IPS DF 19.7 (cell line): Measurements from ENCODE around the gene AADAC.
"Not testable (repeated sequence)": the region's sequence is repeated elsewhere in the genome, so short reads cannot be mapped to it uniquely, and the experiment has no call there.

Experiments used
- DNase-seq: peaks from one replicate; pipeline ENCODE4 v3.0.0-alpha.2; 2013; ENCODE audit warnings: low read depth, low spot score

Gene AADAC

DNA sequence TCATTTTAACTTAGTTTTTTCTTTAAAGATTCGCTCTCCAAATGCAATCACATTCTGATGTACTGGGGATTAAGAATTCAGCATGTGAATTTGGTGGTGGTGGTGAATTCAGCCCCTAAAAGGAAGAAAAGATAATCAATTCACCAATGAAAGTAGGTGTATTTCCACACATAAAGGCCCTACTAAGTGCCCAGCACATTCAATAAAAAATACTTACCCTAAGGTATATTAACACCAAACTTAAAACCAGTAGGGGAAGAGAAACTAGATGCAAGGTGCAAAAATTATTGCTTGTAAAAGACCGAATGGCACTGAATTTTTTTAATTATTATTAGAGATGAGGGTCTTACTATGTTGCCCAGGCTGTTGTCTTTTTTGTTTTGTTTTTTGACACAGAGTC, 42.7 kb downstream of the AADAC start:
- DNase-seq: no peak

DNA sequence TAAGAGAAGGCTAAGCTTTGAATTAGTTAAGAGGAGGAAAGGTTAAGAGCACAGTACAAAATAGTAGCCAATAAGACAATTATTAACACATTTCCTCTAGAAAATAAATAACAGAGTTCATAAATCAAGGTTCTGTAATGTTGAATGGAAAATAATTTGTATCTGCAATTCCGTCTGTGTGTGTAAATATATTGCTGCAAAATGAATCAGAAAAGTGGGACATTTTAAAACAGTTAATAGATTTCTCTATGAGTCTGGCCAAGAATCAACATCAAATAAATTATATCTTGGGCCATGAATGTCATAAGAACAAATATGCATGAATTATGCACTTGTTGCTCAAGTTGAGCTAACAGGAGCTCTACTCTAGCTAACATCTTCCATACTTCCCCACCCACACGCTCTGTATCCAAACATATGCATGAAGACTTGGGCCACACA, 45.3 kb downstream of the AADAC start:
- no peak for DNase-seq

DNA sequence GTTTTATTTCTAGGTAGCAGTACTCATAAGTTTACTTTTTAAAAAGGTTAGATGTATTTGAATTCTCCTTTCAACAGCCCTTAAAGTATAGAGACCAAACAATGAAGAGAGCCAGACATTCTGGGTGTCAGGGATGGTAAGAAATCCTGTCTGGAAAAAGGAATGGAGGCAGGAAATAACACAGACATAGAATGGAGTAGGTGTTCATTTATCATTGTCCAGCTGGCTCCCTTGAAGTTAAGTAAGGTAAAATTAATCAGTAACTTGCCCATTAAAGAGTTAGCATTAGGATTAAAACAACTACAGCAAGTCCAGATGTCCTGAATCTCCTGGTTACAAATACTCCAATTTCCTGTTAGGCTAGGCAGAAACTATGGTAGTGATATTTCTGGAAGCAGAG, 46.0 kb downstream of the AADAC start:
- DNase-seq: no peak

DNA sequence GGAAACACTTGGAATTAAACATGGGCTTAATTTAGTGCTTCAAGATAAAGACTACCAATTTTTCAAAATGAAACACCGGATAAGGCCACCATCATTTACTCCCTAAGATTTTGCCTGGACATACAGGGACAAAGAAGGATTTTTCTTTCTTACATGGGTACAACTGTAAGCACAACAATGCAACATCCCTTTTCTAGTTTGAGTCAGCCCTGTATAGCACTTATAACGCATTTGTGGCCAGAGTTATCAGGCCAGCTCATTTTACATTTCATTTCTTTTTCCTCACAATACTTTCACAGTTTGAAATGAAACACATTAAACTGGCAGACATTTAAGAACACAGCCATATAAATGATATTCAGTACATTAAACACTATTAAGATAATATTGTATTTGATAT, 49.7 kb downstream of the AADAC start:
- DNase-seq: no peak

DNA sequence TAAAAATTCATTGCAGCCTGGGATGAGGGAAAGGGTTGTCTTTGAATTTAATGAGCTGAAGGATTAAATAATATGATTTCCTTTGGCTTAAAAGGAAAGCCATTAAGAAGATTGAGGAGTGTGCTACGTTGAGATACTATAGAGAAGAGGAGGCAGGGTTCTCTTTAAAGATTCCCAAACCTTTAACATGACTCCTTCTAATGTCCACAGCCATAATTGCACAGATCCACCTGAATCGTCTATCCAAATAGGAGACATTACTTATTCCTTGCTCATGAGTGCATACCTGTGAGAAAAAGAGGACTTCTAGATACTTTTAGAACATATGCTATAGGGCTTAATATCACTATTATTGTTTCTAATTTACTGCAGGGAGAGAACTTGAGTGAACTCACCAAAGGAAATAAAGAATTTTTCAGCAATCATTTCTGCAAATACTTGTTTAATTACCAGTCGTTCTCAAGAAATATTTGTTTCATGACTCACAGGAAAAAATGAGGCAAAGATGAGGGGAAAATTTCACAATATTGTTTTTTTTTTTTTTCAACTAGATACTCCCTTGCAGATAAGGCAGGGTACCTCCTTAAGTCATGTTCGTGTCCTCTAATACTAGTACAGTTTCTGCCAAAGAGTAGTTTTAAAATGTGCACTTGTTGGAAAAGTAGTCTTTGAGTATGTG, 50.6 kb downstream of the AADAC start:
- no peak for DNase-seq

DNA sequence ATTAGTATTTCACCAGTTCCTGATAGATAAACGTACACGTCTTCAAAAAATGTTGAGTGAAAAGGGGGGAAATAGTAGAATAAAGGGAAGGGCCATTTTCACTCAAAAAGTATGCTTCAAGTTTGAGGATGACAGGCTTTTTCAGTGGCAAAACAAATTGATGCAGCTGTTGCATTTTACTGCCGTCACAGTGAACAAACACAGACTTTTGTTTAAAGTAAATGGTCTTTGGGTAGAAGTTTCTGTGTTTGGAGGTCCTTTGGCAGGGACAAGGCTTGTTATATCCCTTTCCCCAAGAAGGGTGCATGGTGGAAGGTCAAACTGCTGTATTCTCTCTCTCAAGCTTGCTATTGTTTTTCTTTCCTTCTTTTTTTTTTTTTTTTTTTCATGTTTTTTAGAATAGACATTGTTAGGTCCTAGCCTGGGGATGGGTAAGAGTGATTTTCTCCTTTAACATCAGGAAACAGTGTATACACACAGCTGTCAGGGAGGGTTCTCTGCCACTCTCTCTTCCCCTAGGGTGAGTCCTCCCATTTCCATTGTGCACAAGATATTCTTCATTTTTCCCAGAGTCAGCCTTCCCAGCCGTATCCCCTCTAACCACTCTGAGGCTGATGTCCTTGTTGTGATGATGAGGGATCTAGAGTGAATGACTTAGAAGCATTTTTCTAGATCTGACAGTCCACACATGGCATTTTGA, 52.9 kb downstream of the AADAC start:
- no peak for DNase-seq

DNA sequence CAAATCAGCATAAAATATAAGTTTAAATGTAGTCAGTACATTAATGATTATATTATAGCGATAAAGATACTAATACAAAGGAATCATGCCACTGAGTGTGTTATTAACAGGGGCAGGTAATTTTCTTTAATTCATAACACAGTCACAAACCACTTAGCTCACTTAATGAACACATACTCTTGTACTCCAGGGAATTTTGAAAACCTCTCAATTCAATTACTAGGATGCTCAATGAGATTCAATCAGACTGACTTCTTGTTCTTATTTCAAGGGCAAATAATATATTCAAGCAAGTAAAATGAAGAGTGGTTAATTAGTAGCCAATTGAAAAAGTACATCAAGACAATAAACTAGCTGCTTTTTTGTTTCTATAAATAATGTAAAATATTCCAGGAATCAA, 53.8 kb downstream of the AADAC start:
- DNase-seq: no peak

DNA sequence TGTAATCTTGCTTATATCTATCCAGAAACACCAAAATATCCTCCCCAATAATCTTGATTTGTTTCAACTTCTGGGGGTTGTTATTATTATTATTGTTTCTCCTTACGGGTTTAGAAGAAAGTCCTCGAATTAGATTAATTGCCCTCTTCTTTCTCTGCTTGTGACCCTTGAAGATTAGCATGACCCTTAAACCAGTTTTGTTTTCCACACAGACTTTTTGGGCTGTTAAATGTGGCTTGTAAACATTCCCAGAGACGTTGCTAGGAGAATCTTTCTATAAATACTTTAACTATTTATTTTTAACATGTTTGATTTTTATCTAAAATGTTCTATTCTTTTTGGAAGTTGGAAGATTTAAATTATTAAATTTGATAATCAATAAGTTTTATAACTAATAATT, 55.3 kb downstream of the AADAC start:
- no peak for DNase-seq

DNA sequence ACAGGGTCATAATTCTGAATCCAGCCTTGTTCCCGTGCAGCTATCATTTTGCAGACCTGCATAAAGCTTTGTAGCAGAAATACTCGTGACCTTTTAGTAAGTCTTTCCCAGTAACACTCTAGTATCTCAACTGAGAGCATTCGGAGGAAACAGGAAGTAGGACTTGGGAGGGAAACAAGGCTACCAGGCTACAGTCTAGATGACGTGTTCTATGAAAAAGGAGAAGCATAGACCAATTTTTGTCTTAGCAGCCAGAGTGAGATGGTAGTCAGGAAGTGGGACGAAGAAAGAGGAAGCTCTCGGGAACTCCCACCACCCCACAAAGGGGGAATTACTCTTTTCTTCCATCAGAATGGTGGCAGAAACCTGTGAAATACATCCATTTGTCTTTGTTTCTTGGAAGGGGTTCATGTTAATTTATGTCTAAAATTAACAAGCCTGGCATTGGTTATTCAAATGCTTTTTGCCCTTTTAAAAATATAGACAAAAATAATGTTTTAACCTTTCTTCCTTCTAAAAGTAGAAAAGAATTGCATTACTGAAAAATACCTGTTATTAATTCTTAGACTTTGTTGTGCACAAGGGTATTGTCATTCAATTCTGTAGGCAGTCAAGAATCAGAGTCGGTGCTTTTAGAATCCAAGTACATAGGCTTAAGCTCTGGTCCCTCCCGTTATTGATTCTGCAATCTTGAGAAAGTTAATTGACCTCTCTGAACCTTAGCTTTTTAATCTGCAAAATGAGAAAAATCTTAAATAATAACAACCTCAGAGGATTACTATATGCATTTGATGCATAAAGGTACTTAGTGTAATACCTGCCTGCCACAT, 57.9 kb downstream of the AADAC start:
- no peak for DNase-seq

DNA sequence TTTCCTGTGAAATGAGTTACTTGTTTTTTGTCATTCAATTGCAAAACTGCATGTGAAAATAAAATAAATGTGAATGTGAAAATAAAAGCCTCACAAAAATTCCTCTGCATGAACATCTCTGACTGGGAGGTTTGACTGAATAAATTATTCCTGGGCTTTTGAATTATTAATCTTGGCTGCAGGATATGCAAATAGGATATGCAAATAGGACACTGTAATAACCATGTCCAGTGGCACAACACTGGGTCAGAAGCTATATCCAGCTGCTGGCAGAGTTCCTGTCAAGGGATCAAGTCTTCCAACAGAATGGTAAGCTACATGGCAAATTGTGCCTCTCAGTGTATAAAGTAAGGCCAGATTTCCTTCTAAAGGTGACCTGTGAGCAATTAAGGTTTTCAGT, 59.5 kb downstream of the AADAC start, which contains the start of gene SUCNR1:
Gene SUCNR1, plus strand, starts transcription at position 246 of the 400 bp plus-strand sequence. CDS start 6,250 bp downstream, outside the sequence.
- no peak for DNase-seq

DNA sequence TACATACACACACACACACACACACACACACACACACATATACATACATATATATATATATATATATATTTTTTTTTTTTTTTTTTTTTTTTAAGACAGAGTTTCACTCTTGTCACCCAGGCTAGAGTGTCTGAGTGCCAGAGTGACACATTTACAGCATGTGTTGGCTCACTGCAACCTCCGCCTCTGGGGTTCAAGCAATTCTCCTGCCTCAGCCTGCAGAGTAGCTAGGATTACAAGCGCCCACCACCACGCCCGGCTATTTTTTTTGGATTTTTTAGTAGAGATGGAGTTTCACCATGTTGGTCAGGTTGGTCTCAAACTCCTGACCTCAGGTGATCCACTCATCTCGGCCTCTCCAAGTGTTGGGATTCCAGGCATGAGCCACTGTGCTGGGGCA, 60.2 kb downstream of the AADAC start:
- not testable (repeated sequence) for DNase-seq

DNA sequence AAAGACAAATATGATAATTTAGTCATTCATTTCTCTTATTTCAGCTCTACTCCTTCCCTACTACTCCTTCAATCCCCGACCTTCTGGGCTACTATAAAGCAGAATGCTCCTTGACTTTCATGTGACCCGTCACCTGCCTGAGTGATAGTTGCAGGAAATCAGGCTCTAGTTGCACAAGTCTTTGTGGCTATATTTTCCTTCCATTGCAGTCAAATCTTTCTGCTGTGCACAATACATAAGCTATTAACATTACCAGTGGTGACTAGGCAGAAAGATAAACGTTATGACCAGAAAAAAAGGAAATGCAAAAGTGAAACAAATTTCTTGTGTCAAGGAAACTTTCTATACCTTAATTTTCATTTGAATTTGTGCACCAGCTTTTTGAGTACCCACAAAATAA, 61.8 kb downstream of the AADAC start:
- DNase-seq: no peak

DNA sequence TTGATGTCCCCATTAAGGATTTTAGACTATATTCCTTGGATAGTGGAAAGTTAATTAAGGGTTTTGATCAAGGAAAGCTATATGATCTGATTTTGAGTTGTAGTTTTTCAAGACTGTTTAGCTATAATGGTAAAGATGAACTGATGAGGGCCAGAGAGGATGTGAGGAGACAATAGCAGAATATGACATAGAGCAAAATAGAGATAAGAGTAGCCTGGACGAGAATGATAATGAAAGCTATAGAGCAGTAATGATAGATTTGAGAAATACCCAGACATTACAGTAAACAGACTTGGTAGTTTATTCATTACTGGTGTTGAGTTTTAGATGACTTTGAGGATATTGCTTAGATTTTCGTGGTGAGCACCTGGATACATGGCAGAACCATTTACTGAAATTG, 63.4 kb downstream of the AADAC start:
- no peak for DNase-seq
